HepG2 (cell line): ENCODE results near the gene TUT1.

Experiments
- HNRNPH1 ChIP-seq: fragments of 200-400 bp; formaldehyde crosslinking; optimal IDR thresholded peaks from 2 replicates; pipeline ENCODE3; 2017; ENCODE audit warnings: mild to moderate bottlenecking, low read depth, low read length
- LRRFIP1 ChIP-seq: sonication (generic); formaldehyde crosslinking; conservative IDR thresholded peaks from 2 replicates; pipeline ENCODE4 v1.4.0; 2020; ENCODE audit warnings: missing genetic modification reagents
- MXD1 ChIP-seq: sonication (generic); formaldehyde crosslinking; IDR thresholded peaks from 2 replicates; pipeline ENCODE4 v1.4.0; 2020; ENCODE audit warnings: mild to moderate bottlenecking, missing genetic modification reagents
- PBX3 ChIP-seq: sonication (generic); formaldehyde crosslinking; IDR thresholded peaks from 2 replicates; pipeline ENCODE4 v1.8.1; 2023; ENCODE audit warnings: missing genetic modification reagents, inconsistent platforms, borderline replicate concordance
- REST ChIP-seq, 2 experiments: IDR thresholded peaks; 2 replicates each; pipeline ENCODE4 v1.6.1; 2011 to 2012; ENCODE audit warnings: low read length in 2 of 2, borderline replicate concordance in 1 of 2, low read depth in 1 of 2, mild to moderate bottlenecking in 1 of 2, moderate library complexity in 1 of 2
- ZBTB43 ChIP-seq: sonication (generic); formaldehyde crosslinking; conservative IDR thresholded peaks from 2 replicates; pipeline ENCODE4 v1.4.0; 2020; ENCODE audit warnings: missing genetic modification reagents
- ZNF121 ChIP-seq: sonication (generic); formaldehyde crosslinking; IDR thresholded peaks from 2 replicates; pipeline ENCODE4 v1.5.0; 2020; ENCODE audit warnings: mild to moderate bottlenecking, missing genetic modification reagents
- ZNF329 ChIP-seq: sonication (generic); formaldehyde crosslinking; IDR thresholded peaks from 2 replicates; pipeline ENCODE4 v1.9.0; 2021; ENCODE audit warnings: low read depth, mild to moderate bottlenecking, missing genetic modification reagents
- ZNF780A ChIP-seq: sonication (generic); formaldehyde crosslinking; IDR thresholded peaks from 2 replicates; pipeline ENCODE4 v1.8.0; 2022; ENCODE audit warnings: mild to moderate bottlenecking, missing genetic modification reagents, moderate library complexity

- no peak for TF ChIP-seq MXD1 (CRISPR knock-in tag)
- no peak for TF ChIP-seq HNRNPH1
- no peak for TF ChIP-seq ZNF329 (CRISPR knock-in tag)
- no peak; the same call in 1 of the 2 replicates for TF ChIP-seq ZNF121 (CRISPR knock-in tag)
- no peak for TF ChIP-seq PBX3 (CRISPR knock-in tag)
- no peak for TF ChIP-seq REST (IDR thresholded peaks at IDR 0.05; ENCODE audit: borderline replicate concordance in 1 of 2, low read depth in 1 of 2, low read length in 2 of 2)
- TF ChIP-seq ZNF780A = no peak
- TF ChIP-seq ZBTB43 (CRISPR knock-in tag) = no peak
- no peak for TF ChIP-seq LRRFIP1 (CRISPR knock-in tag)
Measured at GRCh38 chr11:62553080-62553838, 38.1 kb downstream of the TUT1 start.
